D341Med (cell line): ENCODE data around the gene CRB2.
"Not testable (repeated sequence)": the region's sequence is repeated elsewhere in the genome, so short reads cannot be mapped to it uniquely, and the experiment has no call there.

Source experiments
- DNase-seq: peaks from one replicate; pipeline ENCODE4 v3.0.0; 2012; ENCODE audit warnings: low spot score

Gene CRB2

DNA sequence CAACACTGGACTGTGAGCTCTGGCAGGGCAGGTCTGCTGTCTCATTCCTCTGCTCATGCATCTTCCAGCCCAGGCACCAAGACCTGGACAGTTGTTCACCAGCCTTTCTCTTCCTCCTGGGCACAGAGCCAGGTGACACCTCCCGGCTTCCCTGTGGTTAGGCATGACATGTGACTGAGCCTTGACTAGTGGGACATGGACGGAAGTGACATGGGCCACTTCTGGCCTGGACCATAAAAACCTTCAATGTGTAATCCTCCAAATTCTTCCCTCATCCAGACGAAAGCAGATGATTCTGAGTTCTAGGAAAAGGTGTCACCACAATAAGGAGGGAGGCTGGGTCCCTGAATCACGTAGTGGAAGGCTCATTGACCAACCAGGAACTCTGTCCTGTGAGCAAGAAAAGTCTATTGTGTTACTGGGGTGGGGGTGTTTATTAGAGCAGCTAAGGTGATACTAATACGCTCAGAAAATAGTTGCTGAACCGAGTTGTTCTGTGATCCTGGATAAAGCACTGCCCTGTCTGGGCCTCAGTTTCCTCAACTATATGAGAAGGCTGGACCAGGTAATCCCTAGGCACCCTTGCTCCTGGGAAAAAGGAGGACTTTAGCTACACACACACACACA, 26.6 kb upstream of the CRB2 start:
- DNase-seq, result no peak

DNA sequence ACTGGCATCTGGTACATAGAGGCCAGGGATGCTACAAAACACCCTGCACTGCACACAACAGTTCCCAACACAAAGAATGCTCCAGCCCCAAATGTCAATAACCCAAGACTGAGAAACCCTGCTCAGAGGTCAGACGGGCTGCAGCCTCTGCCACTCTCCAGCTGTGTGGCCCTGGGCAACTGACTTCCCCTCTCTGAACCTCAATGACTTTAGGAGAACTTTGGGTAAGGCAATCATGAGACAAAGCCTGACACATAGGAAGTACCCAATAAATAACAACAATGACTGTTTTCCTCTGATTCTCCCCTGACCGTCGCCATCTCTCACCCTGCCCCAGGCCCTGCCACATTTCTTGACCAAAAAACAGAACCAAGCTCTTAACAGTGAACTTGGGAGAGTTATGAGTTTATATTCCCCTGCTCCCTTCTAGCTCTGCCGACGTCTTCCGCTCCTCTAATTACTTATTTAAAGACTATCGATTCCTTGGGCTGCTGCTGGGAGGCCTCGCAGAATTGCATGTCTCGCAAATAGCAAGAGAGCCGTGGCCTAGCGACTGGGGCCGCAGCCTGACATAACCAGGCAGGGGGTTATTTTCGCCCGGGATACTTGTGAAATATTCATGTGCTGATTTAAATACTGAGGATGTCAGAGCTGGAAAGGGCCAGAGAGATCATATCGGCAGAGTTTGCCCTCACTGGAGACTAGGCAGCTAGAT, 24.5 kb upstream of the CRB2 start:
- DNase-seq, result no peak

DNA sequence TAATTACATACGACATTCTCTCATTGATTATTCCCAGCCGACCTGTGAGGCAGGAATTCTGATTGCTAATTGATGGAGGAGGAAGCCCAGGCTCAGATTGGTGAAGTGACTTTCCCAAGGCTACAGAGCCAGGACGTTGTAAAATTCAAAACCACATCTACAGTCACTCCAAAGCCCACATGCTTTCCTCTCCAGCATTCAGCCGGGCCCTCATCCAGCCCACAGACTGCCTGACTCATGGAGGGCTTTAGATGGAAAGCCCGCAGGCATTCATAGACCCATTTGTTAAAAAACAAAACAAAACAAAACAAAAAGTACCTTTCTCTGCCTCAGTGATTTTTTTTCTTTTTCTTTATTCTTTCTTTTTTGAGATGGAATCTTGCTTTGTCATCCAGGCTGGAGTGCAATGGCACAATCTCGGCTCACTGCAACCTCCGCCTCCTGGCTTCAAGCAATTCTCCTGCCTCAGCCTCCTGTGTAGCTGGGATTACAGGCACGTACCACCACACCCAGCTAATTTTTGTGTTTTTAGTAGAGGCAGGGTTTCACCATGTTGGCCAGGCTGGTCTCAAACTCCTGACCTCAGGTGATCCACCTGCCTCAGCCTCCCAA, 22.8 kb upstream of the CRB2 start:
- DNase-seq, result not testable (repeated sequence)

DNA sequence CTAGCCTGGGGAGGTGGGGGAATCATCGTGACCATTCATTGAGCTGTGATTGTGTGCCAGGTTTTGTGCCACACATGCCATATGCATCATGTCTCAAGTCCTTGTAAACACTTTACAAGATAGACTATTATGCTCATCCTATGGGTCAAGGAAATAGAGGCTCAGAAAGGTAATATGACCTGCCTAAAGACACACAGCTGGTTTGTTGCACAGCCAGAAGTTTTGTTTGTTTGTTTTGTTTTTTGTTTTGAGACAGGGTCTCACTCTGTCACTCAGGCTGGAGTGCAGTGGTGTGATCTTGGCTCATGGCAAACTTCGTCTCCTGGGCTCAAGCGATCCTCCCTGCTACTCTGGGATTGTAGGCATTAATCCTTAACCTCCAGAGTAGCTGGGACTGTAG, 21.4 kb upstream of the CRB2 start:
- DNase-seq, result no peak

GRCh38 chr9:123335193-123335985, 20.6 kb upstream of the CRB2 start:
- DNase-seq, result no peak

GRCh38 chr9:123335986-123336329, 20.0 kb upstream of the CRB2 start:
- DNase-seq, result no peak

GRCh38 chr9:123336449-123336848, 19.5 kb upstream of the CRB2 start:
- no peak for DNase-seq

- DNase-seq, result no peak
Observed at GRCh38 chr9:123336959-123337358, 19.0 kb upstream of the CRB2 start.

DNA sequence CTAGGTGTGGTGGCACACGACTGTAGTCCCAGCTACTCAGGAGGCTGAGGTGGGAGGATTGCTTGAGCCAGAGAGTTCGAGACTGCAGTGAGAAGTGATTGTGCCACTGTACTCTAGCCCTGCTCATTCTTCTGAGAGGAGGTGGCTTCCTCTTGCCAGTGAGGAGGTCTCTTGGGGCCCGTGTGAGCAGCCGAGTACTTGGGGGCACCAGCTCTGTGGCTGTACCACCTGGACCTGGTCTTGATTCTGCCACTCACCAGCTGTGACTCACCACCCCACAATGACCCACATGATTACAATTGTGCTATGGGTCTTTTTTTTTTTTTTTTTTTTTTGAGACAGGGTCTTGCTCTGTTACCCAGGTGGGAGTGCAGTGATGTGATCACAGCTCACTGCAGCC, 18.0 kb upstream of the CRB2 start:
- DNase-seq, result no peak

- no peak for DNase-seq
Observed at GRCh38 chr9:123338710-123339665, 17.0 kb upstream of the CRB2 start.

GRCh38 chr9:123339666-123340510, 16.1 kb upstream of the CRB2 start:
- no peak for DNase-seq

DNA sequence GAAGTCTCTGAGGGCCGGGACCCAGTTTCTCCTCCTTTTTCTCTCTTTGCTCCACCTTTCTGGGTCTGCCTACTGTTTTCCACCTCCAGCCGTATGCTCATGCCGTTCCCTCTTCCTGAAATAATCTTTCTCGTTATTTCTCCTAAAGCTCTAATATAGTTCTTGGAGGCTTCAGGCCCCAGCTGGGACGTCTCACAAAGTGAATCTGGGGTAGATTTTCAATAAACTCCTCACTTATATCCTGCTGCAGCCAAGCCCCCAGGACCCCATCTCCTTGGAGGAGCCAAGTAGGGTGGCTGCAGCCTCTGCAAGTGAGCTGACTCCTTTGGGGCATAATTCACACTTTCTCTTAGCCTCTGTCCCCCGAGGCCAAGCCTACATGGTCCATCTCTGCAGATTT, 14.2 kb upstream of the CRB2 start:
- DNase-seq, result no peak

GRCh38 chr9:123342247-123342646, 13.8 kb upstream of the CRB2 start:
- no peak for DNase-seq

DNA sequence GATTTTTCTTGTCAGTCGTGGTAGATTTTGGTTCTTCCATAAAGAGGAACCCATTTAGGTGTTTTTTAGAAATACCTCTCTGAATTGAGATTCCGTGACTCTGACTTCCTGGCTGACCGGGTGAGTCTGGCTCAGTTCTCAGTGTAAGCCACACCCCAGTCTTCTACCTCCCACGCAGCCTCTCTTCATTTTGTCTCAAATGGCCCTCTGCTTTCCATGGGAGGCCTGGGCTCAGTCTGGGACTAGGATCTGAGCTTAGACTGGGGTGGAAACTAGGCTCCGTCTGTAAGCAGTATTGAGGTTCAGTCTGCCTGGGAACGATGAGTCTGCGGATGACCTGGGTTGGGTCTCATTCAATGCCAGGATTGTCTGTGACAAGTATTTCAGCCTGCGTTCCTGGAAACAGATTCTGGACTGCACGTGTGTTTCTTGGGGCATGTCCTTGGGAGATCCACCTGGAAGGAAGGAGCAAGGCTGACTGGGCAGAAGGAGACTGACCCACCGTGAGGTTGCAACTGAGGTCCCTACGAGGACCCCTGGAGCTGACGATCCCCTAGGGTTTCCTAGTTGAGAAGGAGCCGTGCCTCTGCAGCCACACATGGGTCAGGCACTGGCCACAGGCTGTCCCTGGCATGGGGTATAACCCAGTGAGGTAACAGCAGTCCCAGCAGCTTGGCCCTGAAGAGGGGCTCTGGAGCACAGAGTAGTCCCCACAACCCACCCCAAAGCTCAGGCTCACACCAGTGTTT, 12.4 kb upstream of the CRB2 start:
- DNase-seq, result no peak

GRCh38 chr9:123344192-123344949, 11.6 kb upstream of the CRB2 start:
- no peak for DNase-seq

- no peak for DNase-seq
Observed at GRCh38 chr9:123345567-123345955, 10.4 kb upstream of the CRB2 start.

- DNase-seq, result no peak
Observed at GRCh38 chr9:123346026-123346425, 10.0 kb upstream of the CRB2 start.

DNA sequence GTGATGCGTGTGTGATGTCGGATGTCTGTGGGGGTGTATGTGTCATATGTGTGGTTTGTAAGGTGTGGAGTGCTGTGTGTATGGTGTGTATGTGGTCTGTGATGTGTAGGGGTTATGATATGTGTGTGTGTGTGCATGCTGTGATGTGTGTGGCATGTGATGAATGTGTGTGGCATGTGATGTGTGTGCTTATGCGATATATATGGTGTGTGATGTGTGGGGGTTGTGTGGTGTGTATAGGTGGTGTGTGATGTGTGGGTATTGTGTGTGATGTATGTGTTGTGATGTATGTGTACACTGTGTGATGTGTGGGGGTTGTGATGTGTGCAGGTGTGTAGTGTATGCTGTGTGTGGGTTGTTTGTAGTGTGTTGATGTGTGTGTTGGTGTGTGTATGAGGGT, 9.2 kb upstream of the CRB2 start:
- DNase-seq, result no peak
